PFSK-1 (cell line): ENCODE results near the gene SREBF1. TPM values are rescaled to one million over a fixed set of nuclear protein-coding genes. Genes with fewer than 3 reads are reported as not detected.

Experiments
- FOXP2 ChIP-seq: optimal IDR thresholded peaks from 2 replicates; pipeline ENCODE3; 2011; ENCODE audit warnings: borderline replicate concordance, control low read depth, inconsistent platforms; ENCODE audit not compliant: insufficient read depth; ENCODE audit errors: extremely low read length, extremely low read depth
- POLR2AphosphoS5 ChIP-seq: IDR thresholded peaks from 2 replicates; pipeline ENCODE4 v1.6.1; 2012; ENCODE audit warnings: low read depth, mild to moderate bottlenecking, control low read depth, low read length, moderate library complexity
- REST ChIP-seq, 2 experiments: IDR thresholded peaks; 2 replicates each; pipeline versions ENCODE4 v1.6.1 to v1.8.0; 2011 to 2012; ENCODE audit warnings: low read depth in 2 of 2, low read length in 2 of 2, control low read depth in 1 of 2, inconsistent platforms in 1 of 2, mild to moderate bottlenecking in 1 of 2, moderate library complexity in 1 of 2; ENCODE audit not compliant: insufficient read depth in 1 of 2
- SIN3A ChIP-seq: IDR thresholded peaks from 2 replicates; pipeline ENCODE4 v1.6.1; 2012; ENCODE audit warnings: mild to moderate bottlenecking, low read length, moderate library complexity, borderline replicate concordance; ENCODE audit not compliant: insufficient read depth
- TAF1 ChIP-seq: IDR thresholded peaks from 2 replicates; pipeline ENCODE4 v1.6.1; 2012; ENCODE audit warnings: low read length, control low read depth, borderline replicate concordance; ENCODE audit not compliant: insufficient read depth
- polyA plus RNA-seq: library from polyadenylated mRNA; unstranded; fragments of >200 nt; gene quantifications from one replicate; pipeline ENCODE4 v1.2.1, GENCODE V29; 2012; ENCODE audit warnings: low read depth, missing spikeins; ENCODE audit not compliant: insufficient read length

The SREBF1 gene
- polyA plus RNA-seq, result 241 TPM

GRCh38 chr17:17836818-17837379 lies at the start of gene SREBF1:
SREBF1 (minus strand) TSS chr17:17836986; CDS start chr17:17836817, 169 bp downstream.
- TF ChIP-seq POLR2AphosphoS5 (0 out of 2 replicates have a peak, but pooled peaks have one; percentile 4), TAF1 (no peak), FOXP2 (peak; percentile 11), REST (IDR thresholded peaks at IDR 0.05; ENCODE audit: insufficient read depth in 1 of 2, low read depth in 2 of 2, low read length in 2 of 2) (0 out of 4 replicates have a peak, but pooled peaks of 1 of the 2 experiments have one; percentile 31), SIN3A (no peak)

- no peak for TF ChIP-seq POLR2AphosphoS5
These were observed 49.4 kb upstream of the SREBF1 start for GRCh38 chr17:17886226-17886625.

GRCh38 chr17:17884391-17885357 lies 47.9 kb upstream of the SREBF1 start:
- TF ChIP-seq REST (IDR thresholded peaks at IDR 0.05; ENCODE audit: insufficient read depth in 1 of 2, low read depth in 2 of 2, low read length in 2 of 2) (no peak), POLR2AphosphoS5 (no peak), SIN3A (no peak), FOXP2 (no peak), TAF1 (no peak)

- TF ChIP-seq SIN3A (no peak), REST (IDR thresholded peaks at IDR 0.05; ENCODE audit: insufficient read depth in 1 of 2, low read depth in 2 of 2, low read length in 2 of 2) (no peak), TAF1 (no peak), POLR2AphosphoS5 (no peak), FOXP2 (no peak)
These were observed 47.0 kb upstream of the SREBF1 start for GRCh38 chr17:17883801-17884200.

GRCh38 chr17:17882082-17882581 lies 45.3 kb upstream of the SREBF1 start:
- no peak for TF ChIP-seq FOXP2
- no peak for TF ChIP-seq POLR2AphosphoS5
- TF ChIP-seq SIN3A, result no peak
- no peak for TF ChIP-seq REST (IDR thresholded peaks at IDR 0.05; ENCODE audit: insufficient read depth in 1 of 2, low read depth in 2 of 2, low read length in 2 of 2)
- no peak for TF ChIP-seq TAF1
